ENCODE measurements around the gene KLF17.
"Not testable (repeated sequence)": the region's sequence is repeated elsewhere in the genome, so short reads cannot be mapped to it uniquely, and the experiment has no call there.

The KLF17 gene

GRCh38 chr1:44110916-44111315 lies 7.7 kb upstream of the KLF17 start:
- DNase-seq = peak in 1 of 2 experiments; percentile 10

DNA sequence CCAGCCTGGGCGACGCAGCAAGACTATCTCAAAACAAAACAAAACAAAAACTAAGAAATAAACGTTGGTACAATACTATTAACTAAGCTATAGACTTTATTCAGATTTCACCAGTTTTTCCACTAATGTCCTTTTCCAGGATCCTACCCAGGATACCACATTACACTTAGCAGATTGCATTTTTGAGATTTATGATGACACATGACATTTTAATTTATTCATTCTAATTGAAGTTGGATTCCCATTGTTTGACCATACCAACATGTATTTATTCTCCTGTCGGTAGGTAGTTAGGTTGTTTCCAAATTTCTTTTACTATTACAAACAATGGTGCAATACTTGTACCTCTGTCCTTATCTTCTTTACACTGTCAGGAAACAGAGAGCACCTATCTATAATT lies 6.8 kb upstream of the KLF17 start:
- no peak for DNase-seq

DNA sequence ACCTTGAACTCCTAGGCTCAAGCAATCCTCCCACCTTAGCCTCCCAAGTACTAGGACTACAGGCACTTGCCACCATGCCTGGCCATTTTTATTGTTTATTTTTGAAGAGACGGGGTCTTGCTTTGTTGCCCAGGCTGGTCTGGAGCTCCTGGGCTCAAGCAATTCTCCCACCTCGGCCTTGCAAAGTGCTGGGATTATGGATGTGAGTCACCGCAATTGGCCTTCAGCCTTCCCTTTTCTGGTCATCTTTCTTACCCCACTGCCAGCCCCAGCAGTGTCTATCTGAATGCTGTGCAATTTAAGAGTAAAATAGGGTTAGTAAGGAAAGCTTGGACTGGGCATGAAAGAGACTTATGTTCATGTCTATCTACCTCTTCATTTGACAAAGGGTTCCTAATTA lies 6.1 kb upstream of the KLF17 start:
- no peak for DNase-seq

DNA sequence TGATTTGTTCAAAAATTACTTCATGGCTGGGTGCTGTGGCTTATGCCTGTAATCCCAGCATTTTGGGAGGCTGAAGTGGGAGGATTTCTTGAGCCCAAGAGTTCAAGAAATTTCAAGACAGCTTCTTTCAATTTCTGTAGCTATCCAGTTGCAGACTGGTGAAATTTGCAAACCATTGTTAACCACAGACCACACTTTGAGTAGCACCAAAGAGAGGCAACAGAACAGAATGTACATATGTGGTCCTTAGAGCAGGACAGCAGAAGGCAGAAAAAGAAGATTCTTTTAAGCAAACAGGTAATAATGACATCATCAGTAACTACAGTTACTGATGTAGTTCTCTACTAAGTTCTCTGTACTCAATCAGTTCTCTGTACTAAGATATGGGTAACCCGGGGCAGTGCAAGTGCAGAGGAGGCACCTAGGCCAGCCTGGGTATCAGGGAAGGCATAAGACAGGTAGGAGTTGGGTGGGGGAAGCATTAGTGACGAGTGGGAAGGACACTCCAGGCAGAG lies 5.5 kb upstream of the KLF17 start:
- DNase-seq = no peak

DNA sequence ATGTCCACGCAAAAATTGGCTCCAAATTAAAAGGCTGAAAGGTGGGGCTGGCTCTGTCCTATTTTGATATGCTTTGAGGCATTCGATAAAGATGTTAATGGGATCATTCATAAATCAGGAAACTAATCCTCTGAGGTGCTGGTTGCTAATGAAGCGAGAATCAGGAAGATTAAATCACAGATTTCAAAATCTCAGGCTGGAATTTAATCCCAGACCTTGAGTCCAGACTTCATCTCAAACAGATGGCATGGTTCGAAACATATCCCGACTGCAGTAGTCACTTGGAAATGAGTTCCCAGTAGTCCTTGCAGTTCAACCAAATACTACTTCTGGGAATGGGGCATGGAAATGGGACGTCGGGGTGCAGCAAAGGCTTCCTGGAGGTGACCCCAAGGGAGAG lies 4.5 kb upstream of the KLF17 start:
- DNase-seq = peak; percentile 48 to 87

DNA sequence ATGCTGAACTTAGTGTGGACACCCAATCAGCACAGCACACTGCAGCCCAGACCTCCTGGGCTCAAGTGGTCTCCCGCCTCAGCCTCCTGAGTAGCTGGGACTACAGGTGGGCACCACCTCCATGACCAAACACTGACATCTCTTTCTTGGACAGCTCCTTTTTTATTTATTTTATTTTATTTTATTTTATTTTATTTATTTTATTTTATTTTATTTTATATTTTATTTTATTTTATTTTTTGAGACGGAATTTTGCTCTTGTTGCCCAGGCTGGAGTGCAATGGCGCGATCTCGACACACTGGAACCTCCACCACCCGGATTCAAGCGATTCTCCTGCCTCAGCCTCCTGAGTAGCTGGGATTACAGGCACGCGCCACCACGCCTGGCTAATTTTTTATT lies 1.3 kb upstream of the KLF17 start:
- not testable (repeated sequence) for DNase-seq

DNA sequence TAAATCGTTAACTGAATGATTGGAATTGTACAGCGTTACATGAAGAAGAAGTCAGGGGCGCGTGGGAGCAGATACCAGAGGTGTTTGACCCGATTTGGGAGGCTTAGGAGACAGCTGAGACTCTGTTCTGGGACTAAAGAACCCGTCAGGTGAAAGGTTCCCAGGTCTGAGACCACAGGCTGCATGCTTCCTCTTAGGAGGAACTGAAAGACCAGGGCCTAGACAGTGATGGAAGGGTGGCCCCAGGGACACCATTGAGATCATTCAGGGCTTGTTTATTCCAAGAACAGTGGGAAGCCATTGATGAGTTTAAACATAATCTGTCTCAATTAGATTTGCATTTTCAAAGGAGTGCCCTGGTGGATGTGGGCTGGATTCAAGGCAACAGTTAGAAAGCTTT lies 904 bp downstream of the KLF17 start:
- no peak for DNase-seq

DNA sequence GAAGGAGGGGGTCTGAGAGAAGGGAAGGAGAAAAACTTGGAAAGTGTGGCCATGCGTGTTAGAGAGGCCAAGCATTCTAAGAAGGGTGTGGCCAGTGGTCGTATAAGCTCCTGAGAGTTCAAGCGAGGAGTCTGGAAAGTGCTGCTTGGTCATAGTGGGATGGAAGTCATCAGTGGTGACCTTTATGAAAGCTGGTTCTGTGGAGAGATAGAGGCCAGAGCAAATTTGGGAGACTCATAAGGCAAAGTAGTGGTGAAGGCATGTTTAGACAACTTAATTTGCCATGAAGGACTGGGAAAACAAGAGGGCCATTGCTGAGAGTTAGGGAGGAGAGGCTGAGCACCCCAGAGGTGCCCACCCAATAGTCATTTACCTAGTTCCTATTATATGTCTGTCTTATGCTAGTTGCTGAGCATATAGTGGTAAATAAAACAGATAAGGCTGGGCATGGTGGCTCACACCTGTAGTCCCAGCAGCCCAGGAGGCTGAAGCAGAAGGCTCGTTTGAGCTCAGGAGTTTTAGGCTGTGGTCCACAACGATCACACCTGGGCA lies 1.9 kb downstream of the KLF17 start:
- DNase-seq = no peak

GRCh38 chr1:44129616-44130500 lies 11.2 kb downstream of the KLF17 start:
- no peak for DNase-seq

- DNase-seq = no peak
These were observed 12.8 kb downstream of the KLF17 start for GRCh38 chr1:44131411-44131810.

- no peak for DNase-seq
These were observed 15.7 kb downstream of the KLF17 start for GRCh38 chr1:44134071-44134920.

GRCh38 chr1:44135886-44136285 lies 17.3 kb downstream of the KLF17 start:
- DNase-seq = no peak

- DNase-seq = no peak
These were observed 19.6 kb downstream of the KLF17 start for GRCh38 chr1:44138239-44138638.

GRCh38 chr1:44139565-44139964 lies 20.9 kb downstream of the KLF17 start:
- DNase-seq = not testable (repeated sequence)

DNA sequence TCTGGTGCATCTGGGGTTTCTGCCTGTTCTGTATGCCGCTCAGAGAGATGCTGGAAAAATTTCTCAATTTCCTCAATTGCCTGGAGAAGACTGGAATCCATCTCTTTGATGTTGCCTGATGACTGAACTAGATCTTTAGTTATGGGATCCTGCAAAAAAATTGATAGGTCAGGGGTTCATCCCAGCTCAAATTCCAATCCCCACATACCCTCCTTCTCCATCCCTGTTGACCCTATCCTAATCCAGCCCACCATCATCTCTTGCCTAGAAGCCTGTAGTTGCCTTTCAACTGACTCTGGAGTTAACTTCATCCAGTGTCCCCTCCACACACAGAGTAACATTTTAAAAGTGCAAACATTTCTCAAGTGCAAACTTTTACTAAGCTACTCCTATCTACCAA lies 22.9 kb downstream of the KLF17 start, which contains the start of gene KLF18:
KLF18 (minus strand) TSS at position 101 of the 400 bp plus-strand sequence; CDS start at position 101, 0 bp downstream.
- no peak for DNase-seq

- peak; percentile 31 to 77 for DNase-seq
These were observed 26.5 kb downstream of the KLF17 start for GRCh38 chr1:44144962-44145756.

DNA sequence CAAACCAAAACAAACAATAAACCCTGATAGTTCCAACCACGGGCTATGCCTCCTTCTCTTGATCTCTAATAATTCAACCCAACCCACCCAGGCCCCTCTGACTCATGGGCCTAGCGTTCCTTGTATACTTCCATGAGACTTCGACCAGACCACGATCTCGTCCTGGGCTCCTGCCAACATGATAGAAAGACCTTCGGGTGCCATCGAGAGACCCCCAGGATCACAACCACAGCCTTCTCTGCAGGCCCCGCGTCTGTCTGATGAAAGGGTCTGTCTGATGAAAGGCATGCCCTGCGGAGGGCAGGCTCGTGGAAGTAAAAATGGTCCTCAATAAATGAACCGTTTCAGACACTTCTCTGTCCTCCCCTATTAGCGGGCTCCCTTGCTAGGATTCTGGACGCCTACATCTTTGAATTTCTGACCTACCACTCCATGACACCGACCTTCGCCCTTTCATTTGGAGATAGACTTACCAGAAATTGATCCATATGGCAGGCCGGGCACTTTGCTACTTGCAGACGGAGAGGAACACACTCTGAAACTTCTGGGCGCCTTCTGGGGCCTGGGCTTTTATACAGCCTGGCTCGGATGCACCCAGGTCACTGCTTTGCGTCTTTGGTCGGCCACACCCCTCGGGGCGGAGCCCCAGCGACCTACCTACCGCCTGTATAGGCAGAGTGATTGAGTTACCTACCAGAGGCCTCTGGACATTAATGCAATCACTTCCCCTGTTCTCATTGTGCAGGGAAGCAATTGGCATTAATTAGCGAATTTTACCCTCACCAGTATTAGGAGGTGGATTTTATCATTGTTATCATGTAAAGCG lies 28.1 kb downstream of the KLF17 start:
- DNase-seq = no peak

DNA sequence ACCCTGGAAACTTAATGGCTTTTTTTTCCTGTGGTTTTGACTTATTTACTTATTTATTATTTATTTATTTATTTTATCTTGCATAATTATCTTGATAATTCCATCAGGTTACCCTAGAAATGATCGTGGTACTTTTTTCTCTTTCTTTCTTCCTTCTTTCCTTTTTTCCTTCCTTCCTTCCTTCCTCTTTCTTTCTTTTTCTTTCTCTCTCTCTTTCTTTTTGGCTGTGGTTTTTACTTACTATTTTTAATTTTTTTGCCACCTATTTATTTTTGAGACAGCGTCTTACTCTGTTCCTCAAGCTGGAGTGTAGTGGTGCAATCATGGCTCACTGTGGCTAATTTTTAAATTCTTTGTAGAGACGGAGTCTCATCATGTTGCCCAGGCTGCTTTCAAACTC lies 29.0 kb downstream of the KLF17 start:
- no peak for DNase-seq

- no peak for DNase-seq
These were observed 32.7 kb downstream of the KLF17 start for GRCh38 chr1:44151332-44151731.

GRCh38 chr1:44151808-44152207 lies 33.2 kb downstream of the KLF17 start:
- no peak for DNase-seq

DNA sequence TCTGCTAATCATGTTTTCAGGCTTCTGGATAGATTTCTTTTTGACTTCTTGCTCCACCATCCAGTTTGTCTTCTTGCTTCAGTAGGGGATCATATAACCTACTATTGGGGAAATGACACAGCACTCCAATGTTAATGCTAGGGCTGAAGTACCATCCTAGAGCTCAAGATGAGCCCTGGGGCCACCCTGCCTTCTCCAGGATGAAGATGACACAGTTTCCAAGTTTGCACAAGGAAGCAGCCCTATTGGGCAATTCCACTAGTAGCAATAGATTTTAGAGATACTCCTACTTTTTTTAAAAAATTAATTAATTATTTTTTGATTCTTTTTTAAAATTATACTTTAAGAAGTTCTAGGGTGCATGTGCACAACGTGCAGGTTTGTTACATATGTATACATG lies 34.1 kb downstream of the KLF17 start:
- no peak for DNase-seq

All from NCI-H524 (cell line).